HG03571 (cell line): Measurements from ENCODE around the gene FAM240A.

Experiments
- ATAC-seq: cut with Tn5 transposase; IDR thresholded peaks from one replicate; pipeline ENCODE4 v1.9.1; 2021; ENCODE audit not compliant: unreplicated experiment

FAM240A gene

GRCh38 chr3:46624975-46625490, 12.7 kb downstream of the FAM240A start:
- no peak for ATAC-seq

- ATAC-seq, result no peak
Measured at GRCh38 chr3:46626039-46626438, 13.7 kb downstream of the FAM240A start.

GRCh38 chr3:46627078-46627477, 14.8 kb downstream of the FAM240A start:
- ATAC-seq, result no peak

- no peak for ATAC-seq
Measured at GRCh38 chr3:46628901-46629369, 16.6 kb downstream of the FAM240A start.

GRCh38 chr3:46629551-46630517, 17.5 kb downstream of the FAM240A start:
- no peak for ATAC-seq

GRCh38 chr3:46632792-46633191, 20.5 kb downstream of the FAM240A start:
- no peak for ATAC-seq

GRCh38 chr3:46634856-46635255, 22.5 kb downstream of the FAM240A start:
- no peak for ATAC-seq

GRCh38 chr3:46639221-46639620, 26.9 kb downstream of the FAM240A start:
- ATAC-seq, result no peak

GRCh38 chr3:46640927-46641326, 28.6 kb downstream of the FAM240A start:
- ATAC-seq, result no peak

- ATAC-seq, result no peak
Measured at GRCh38 chr3:46642971-46643370, 30.6 kb downstream of the FAM240A start.

GRCh38 chr3:46643701-46644100, 31.4 kb downstream of the FAM240A start:
- no peak for ATAC-seq

GRCh38 chr3:46646700-46647099, 34.4 kb downstream of the FAM240A start:
- no peak for ATAC-seq

- no peak for ATAC-seq
Measured at GRCh38 chr3:46648096-46648495, 35.8 kb downstream of the FAM240A start.

GRCh38 chr3:46649436-46649835, 37.1 kb downstream of the FAM240A start:
- no peak for ATAC-seq

- no peak for ATAC-seq
Measured at GRCh38 chr3:46651084-46651483, 38.8 kb downstream of the FAM240A start.

GRCh38 chr3:46655271-46655670, 42.9 kb downstream of the FAM240A start:
- no peak for ATAC-seq

GRCh38 chr3:46656778-46657556, 44.6 kb downstream of the FAM240A start:
- no peak for ATAC-seq

GRCh38 chr3:46659285-46659684, 47.0 kb downstream of the FAM240A start:
- ATAC-seq, result no peak

- ATAC-seq, result no peak
Measured at GRCh38 chr3:46660003-46660402, 47.7 kb downstream of the FAM240A start.

- ATAC-seq, result no peak
Measured at GRCh38 chr3:46660543-46661523, 48.5 kb downstream of the FAM240A start.
